T follicular helper cell (primary cell): Measurements from ENCODE around the gene SPHK2.
A peak's percentile ranks its signal among the peaks of the same experiment; 100 is the strongest.

Source experiments
- DNase-seq: peaks from one replicate; pipeline ENCODE4 v3.0.0-alpha.2; 2020; ENCODE audit warnings: low read depth

Gene SPHK2

DNA sequence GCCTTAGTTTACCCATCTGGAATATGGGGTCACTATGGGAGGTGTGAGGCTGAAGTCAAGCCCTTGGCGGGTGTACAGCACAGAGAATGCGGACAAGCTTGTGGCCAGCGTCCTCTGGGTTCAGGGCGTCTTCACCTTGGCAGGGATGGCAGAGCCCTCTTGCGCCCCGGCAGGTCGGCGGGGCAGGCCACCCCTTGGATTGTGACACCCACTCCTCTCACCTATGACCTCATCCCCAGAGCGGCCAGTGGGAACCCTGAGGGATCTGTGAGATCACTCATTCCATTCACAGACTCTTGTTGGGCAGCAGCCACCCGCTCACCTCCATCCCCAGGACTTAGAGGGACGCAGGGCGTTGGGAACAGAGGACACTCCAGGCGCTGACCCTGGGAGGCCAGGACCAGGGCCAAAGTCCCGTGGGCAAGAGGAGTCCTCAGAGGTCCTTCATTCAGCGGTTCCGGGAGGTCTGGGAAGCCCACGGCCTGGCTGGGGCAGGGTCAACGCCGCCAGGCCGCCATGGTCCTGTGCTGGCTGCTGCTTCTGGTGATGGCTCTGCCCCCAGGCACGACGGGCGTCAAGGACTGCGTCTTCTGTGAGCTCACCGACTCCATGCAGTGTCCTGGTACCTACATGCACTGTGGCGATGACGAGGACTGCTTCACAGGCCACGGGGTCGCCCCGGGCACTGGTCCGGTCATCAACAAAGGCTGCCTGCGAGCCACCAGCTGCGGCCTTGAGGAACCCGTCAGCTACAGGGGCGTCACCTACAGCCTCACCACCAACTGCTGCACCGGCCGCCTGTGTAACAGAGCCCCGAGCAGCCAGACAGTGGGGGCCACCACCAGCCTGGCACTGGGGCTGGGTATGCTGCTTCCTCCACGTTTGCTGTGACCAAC is 12.6 kb upstream of the SPHK2 start, which contains the start of gene SPACA4:
Gene SPACA4, plus strand, starts transcription at position 280 of the 896 bp plus-strand sequence. Its CDS starts 237 bp downstream, at position 517.
- no peak for DNase-seq

DNA sequence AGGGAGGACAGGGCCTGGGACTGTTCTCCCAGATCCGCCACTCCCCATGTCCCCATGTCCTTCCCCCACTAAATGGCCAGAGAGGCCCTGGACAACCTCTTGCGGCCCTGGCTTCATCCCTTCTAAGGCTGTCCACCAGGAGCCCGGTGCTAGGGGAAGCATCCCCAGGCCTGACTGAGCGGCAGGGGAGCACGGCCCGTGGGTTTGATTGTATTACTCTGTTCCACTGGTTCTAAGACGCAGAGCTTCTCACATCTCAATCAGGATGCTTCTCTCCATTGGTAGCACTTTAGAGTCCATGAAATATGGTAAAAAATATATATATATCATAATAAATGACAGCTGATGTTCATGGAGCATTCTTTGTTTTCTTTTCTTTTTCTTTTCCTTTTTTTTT is 11.9 kb upstream of the SPHK2 start:
- no peak for DNase-seq

DNA sequence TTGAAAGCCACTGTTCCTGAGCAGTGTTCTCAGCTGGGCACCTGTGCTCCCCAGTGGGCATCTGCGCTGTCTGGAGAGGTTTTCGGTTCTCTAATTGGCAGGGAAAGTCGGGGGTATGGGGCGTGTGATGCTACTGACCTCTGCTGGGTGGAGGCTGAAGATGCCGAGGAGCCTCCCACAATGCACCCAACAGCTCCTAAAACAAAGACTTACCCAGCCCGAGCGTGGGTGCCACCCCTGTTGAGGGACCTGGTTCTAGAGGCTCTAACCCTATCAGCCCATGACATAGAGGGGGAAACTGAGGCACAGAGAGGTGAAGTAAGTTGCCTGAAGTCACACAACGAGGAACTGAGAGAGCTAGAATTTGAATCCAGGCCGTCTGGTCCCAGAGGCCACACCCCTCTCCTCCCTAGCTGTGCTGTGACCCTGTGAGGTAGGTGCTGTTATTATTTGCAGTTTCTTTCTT is 10.5 kb upstream of the SPHK2 start:
- DNase-seq: peak; percentile 34

DNA sequence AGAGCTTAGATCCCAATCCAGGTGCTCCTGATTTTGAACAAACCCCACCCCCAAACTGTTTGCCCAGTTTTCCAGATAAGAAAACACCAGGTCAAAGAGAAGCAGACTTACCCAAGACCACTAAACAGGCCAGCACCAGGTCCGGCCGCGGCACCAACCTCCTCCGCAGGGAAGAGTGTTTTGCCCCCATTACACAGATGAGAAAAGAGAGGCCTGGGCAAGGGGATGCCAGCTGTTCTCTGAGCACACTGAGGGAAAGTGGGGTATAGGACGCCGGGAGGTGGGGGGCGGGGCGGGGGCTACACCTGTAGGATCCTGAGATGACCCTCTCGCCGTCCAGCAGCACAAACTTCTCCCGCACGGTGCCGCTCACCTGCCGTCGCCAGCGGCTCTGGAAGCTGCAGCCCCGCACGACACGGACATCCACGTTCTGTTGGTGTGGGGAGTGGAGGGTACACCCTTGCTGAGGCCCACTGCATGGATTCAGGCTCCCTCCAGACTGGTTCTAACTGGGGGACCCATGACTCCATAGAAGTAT is 9.7 kb upstream of the SPHK2 start:
- no peak for DNase-seq

DNA sequence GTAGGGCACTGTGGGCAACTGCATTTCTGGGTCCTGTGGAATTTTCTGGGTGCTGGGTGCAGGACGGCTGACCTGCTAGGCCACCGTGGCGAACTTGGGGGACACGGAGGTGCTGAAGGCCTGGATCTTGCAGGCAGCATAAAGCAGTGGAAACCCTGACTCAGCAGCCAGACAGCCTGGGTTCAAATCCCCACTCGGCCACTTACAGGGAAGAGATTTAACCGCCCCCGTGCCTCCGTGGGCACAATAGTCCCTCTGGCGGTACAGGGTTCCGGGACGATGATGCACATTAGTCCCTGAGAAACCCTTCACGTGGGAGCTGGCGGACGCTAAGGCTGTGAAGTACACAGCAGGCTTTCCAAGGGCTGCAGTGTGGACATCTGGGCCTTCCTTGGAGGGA is 7.4 kb upstream of the SPHK2 start:
- DNase-seq: no peak

DNA sequence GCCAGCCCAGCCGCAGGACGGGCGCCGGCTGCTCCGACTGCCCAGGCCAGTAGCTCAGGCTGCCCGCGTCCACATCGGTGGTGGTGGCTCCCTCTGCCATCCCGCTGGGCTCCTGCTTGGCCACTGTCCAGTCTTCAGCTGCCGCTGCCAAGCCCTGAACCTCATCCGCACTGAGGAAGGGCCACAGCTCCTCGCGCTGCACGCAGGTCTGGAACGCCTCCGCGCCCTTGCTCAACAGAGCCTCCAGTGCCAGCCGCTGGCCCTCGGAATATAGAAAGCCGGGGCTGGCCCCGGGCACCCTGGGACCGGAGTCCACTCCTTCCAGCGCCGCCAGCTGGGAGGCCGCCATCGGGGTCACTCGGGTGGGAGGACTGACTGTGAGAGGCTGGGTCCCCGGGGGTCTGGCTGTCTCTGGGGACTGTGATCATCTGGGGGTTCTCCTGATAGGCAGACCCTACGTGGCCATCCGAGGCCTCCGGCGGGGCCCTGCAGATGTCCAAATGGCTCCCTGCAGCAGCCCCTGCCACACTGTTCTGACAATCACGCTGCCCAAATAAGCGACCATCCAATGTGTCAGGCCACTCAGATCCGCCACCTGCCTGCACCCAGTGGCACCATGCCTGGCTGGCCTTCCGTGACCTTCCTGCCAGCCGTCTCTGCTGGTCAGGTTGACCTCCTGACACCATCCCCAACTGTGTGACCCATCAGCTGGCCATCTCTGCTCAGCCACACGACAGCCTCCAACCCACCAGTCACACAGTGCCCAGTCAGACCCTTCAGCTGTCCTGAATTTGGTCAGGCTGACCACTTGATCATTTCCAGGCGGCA is 6.1 kb upstream of the SPHK2 start:
- no peak for DNase-seq

DNA sequence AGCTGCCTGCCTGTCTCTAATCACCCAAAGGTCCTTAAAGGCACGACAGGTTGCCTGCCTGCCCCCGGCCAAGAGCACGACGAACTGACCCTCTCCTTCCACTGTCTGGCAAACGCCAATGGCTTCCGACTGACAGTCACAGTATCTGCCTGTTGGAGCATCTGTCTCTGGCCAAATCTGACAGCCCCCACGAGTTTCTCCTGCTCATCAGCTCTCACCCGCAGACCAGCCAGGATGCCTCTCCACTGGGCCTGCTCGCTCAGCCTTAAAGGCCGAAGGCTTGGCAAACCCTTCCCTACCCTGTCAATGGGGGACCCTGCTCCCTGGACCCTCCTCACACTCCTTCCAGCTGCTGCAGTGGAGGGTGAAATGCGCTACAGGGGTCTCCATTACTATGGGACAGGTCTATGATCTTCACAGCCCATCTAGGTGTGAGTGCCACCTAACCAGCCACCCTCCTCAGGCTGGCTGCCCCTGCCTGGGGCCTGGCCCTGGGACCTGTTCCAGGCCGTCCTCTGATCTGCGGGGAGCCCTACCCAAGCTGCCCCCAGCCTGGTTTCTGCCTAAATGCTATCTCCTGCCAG is 5.4 kb upstream of the SPHK2 start:
- DNase-seq: no peak

DNA sequence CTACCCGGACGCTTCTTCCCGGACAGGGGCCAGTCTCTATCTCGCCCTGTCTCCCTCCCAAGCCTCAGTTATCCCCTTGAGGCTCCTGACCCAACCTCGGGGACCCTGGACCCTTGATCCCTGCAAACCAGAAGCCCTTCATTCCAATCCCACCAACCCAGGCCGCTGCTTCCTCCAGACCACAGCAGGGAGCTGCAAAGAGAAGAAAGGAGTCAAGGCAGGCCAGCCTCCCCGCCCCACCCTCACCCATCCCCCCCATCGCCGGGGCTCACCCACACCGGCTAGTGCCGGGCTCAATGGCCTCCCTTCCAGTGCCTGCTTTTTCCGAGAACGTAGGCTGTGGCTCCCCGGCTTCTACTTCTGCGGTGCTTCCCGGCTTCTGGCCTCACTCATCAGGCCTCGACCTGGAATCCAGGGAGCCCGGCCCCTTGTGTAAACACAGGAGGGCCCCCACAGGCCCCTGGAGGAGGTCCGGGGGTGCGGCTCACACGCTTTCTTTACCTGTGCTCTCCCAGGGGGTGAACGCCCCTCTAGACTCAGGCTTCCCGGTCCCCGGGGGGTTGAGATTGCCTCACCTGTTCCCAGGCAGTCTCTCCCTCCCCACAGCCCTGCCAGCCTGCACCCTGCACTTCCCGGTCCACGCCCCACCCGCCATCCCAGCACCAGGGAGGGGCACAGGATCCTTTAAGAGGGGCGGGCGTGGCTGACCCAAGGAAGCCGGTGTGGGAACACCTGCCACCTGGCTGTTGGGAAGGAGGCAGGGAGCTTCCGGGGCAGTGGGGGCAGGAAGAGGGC is 4.7 kb upstream of the SPHK2 start, which contains the start of gene FAM83E:
Gene FAM83E, minus strand, starts transcription at position 641 of the 795 bp plus-strand sequence. CDS start 1,704 bp downstream, outside the sequence.
- no peak for DNase-seq

DNA sequence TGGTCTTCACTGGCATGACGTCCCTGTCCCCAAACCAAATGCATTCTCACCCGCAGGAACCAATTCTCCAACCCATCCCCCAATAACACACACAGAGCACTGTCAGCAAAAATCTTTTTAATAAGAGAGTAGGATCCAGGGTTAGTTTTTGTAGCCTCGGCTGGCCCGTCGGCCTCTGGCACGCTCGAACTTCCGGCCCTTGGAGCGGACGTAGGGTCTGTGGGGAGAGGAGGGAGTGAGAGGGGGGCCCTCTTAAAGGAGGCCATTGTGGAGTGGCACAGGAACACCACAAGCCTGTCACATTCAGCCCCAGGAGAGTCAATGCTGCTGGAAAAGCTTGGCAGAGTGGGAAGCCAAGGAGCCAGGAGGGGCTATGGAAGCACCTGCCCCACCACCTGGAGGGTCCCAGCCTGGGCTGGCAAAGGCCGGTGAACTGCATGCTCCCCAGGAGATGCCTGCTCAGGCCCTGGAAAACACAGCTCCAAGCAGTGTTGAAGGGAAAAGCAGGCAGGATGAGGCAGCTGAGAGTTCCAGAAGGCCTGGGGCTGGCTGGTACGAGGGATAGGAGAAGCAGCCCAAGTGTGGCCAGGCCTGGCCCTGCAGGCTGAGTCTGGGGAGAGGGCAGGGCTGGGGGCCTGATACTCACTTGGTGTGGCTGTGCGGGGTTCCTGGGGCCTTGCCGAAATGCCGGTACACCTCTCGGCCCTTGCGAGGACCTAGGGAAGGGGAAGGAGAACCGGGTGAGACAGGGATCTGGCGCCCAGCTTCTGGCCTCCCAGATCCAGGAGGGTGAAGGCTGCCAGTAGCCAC is 3.9 kb upstream of the SPHK2 start:
- DNase-seq: no peak

DNA sequence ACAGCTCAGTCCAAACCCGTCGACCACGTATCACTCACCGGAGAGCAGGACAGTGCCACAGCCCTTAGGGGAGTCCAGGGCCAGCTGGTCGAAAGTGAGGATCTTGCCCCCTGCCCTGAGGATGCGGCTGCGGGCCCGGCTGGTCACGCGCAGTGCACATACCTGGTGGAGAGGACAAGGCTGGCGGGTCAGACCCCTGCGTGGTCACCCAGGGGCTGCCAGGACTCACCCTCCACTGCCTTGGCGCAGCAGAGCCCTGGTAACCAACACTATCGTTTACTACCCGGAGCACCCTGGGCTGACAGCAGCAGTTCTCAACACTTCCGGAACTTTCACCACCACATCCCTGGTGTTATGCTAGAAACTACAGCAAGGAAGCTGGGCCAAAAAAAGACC is 3.3 kb upstream of the SPHK2 start:
- no peak for DNase-seq

DNA sequence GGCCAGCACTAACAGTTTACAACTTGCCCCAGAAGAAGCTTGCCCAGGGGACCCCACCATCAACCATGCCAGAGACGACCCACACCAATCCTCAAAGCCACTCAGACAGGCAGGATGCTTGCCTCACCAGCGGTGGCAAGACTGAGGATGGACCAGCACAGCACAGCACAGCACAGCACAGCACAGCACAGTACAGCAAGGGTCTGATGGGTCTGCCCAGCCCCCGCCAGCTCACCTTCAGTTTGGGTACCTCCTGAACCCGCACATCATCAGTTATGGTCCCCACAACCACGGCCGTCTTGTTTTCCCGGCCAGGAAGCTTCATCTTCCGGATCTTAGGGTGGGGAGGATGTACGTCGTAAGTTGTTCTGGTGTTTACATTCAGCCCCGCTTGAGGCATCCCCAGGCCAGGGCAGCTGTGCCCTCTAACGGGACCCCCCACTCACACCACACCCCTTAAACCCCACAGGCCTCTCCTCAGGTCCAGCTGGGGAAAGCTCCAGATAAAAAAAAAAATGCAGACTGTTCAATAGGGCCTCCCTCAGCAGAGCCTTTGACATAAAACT is 2.7 kb upstream of the SPHK2 start:
- no peak for DNase-seq

DNA sequence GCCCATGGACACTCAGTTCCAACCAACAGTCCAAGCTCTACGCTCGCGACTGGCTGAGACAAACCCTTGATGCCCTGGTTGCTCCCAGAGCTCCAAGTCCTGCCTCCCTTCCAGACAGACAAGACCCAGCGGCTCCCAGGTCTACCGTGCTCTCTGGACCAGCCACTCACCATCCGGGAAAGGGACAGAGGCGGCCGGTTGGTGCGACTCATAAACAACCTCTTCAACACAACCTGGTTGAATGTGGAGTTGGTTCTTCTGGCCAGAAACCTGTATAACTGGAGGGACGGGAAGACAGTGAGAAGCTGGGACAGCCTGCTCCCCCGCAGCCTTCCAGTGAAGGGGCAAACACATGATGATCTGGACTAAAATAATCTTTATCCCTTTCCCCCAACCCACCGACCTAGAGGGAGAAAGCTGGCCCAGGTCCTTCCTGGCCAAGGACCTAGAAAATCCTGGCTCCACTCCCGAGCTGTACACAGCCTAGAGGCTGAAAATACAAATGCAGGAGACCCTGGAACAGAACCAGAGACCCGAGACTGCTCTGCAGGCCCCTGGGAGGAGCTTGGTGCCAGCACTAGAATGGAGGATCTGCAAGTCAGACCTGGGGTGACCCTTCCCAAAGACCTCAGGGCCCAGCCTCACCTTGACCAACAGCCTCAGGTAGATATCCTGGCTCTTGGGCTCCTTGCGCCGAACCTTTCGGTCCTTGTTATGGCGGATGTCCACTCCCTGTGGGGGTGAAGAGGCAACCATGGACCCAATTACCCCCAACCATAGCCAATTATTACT is 2.0 kb upstream of the SPHK2 start:
- DNase-seq: no peak

DNA sequence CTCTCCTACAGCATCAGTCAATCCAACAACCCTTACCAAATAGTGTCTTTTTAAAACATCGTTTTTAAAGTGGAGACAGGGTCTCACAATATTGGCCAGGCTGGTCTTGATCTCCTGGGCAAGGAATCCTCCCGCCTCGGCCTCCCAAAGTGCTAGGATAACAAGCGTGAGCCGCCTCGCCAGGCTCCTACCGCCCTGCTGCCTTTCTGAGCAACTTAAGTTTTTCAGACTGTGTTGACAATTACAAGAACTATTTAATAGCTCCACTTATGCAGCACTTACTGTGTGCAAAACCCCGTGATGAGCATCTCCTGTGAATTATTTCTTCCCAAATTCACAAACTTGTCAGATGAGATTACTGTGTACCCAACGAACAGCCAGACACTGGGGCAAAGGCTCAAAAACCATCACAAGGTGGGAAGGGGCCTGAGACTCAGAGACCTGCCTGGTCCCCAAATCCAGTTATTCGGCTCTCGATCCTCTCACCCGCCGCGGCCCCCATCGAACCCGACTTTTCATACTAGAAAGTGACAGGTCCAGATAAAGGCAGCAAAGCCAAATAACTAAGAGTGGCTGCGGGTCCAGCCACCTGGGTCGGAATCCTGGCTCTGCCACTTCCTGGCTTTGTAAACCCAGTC is 909 bp upstream of the SPHK2 start:
- no peak for DNase-seq

DNA sequence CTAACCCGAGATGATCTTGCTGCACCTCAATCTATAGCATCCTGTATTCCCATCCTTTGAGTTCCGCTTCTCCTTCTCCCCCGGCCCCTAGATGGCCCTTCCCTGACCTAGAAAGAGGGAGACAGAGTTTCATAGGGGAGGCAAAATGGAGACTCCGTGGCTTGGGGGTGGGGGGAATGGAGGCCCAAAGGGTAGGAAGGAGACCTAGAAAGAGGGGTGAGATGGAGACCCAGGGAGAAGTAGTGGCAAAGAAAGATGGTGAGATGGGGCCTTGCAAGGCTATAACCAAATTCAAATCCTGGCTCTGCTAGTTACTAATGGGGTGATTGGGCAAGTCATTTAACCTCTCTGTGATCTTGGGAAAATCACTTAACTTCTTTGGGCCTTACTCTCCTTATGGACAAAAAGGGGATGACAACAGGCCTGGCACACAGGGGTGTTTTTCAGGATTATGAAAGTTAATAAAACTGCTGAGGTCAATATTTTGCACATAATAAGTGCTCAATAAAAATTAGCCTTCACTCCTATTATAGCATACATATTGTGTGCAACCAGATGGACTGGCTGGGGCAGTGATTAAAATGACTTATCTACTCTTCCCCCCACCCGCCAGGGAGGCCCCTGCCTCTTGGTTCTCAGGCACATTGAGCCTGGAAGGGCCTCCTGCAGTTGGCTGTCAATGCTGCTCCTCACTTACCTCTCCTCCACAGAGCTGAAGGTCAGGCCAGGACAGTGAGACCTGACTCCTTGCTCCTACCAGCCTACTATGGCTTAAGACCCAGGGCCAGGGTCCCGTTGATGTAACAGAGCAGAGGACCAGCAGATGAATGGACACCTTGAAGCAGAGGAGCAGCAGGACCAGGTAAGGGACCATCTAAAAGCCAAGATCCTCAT is 633 bp downstream of the SPHK2 start:
- DNase-seq: no peak

DNA sequence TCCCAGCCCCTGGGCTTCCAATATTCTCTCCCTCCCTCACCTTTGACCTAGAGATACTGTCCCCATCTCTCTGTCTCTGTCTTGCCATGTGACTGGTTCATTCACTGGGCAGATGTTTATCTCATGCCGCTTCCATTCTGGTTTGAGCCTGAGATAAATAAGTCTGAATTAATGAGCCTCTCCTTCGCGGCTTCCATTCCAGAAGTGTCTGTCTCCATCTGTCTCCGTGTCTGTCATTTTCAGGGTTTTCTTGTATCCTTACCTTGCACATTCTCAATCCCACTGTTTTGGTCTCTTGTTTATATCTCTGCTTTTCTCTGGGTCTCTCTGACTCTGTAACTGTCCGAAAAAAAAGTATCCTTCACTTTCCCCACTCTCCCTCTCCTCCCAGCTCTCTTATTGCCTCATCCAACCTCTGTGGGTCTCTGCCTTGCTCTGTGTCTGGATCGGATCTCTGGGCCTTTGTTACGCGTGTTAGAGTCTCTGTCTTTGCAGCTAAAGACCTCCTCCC is 4.3 kb downstream of the SPHK2 start:
- DNase-seq: no peak

DNA sequence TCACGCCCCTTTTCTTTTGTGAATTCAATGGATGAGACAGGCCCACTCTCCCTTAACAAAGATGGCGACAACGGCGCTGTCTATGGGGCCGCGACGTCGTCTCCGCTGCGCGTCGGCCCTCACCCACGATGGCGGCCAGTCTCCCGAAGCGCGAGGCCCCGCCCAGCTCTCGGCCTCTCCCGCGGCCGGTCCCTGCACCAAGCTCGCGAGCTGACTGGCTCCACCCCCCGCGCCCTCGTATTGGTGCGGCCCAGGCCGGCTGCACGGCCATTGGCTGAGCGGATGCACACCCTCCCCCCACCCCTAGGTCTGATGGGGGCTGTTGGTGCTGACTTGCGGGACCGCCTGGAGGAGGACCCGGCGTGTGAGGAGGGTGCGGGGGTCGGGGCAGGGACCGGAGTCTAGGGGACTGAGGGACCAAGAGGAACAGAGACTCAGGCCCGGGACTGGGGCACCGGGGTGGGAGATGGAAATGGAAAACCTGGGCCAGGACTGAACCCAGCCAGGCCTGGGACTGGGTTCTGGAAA is 4.8 kb downstream of the SPHK2 start:
- peak; percentile 87 for DNase-seq
